ENCODE data around the gene ATG7. TPM values are rescaled to one million over a fixed set of nuclear protein-coding genes. Genes with fewer than 3 reads are reported as not detected.

The ATG7 gene
- total and polyA plus RNA-seq, 11 donors = 4.4 to 45.1 (median 14.4) TPM

DNA sequence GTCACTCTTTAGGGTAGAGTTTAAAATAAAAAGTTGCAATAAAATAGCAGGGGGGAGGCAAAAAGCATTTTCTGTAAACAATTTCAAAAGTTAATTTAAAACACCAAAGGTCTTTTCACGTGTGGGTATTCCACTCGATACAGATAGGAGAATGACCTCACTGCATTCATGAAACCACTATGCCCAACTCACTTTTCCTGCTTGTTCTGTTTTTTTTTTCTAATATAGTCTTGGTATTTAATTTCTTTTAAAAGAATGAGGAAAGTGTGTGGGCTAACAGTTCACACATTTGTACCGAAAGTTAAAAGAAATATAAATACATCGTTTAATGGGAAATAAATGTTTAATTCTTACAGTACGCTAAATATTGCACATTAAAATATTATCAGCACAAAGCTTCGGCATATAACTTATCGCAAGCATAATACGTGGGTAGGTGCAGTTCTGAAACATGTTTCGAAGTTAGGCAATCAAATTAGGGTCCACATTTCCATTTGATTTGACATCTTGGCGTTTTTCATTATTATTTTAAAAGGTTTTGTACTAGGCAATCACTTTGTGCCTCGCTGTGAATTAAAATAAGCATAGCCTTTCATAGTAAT is 330.1 kb downstream of the ATG7 start:
- H3K4me3 ChIP-seq = no peak overlapping the region
- peak overlapping the region in 11 of 12 donors; percentile 72 to 94 (median 81) for H3K27ac ChIP-seq
- WGBS, 4 donors = 68 to 73% (median 71%) methylated on average over 11 of the region's 11 CpGs
- H3K27me3 ChIP-seq = no peaks in the 10 kb centered on the region
- TF ChIP-seq POLR2A (IDR thresholded peaks at IDR 0.05) = no peak
- TF ChIP-seq, protein P1, sequence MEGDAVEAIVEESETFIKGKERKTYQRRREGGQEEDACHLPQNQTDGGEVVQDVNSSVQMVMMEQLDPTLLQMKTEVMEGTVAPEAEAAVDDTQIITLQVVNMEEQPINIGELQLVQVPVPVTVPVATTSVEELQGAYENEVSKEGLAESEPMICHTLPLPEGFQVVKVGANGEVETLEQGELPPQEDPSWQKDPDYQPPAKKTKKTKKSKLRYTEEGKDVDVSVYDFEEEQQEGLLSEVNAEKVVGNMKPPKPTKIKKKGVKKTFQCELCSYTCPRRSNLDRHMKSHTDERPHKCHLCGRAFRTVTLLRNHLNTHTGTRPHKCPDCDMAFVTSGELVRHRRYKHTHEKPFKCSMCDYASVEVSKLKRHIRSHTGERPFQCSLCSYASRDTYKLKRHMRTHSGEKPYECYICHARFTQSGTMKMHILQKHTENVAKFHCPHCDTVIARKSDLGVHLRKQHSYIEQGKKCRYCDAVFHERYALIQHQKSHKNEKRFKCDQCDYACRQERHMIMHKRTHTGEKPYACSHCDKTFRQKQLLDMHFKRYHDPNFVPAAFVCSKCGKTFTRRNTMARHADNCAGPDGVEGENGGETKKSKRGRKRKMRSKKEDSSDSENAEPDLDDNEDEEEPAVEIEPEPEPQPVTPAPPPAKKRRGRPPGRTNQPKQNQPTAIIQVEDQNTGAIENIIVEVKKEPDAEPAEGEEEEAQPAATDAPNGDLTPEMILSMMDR (IDR thresholded peaks at IDR 0.05) = no peak
- H3K36me3 ChIP-seq = peaks cover 0 to 22% (median 7%) of the 10 kb centered on the region in 9 donors
- no peaks in the 10 kb centered on the region for H3K9me3 ChIP-seq
- H3K4me1 ChIP-seq = peaks cover 0 to 88% (median 64%) of the 10 kb centered on the region in 12 donors
- intact Hi-C loops (cut with DNase I) = loop anchor here in 4 of 10 donors (5.0 kb wide), 3 partner anchors 35 to 40 kb away; partner anchors contain the start of gene VGLL4 (in 3 of the 4)
- no peak for DNase-seq
- ATAC-seq = no peak

DNA sequence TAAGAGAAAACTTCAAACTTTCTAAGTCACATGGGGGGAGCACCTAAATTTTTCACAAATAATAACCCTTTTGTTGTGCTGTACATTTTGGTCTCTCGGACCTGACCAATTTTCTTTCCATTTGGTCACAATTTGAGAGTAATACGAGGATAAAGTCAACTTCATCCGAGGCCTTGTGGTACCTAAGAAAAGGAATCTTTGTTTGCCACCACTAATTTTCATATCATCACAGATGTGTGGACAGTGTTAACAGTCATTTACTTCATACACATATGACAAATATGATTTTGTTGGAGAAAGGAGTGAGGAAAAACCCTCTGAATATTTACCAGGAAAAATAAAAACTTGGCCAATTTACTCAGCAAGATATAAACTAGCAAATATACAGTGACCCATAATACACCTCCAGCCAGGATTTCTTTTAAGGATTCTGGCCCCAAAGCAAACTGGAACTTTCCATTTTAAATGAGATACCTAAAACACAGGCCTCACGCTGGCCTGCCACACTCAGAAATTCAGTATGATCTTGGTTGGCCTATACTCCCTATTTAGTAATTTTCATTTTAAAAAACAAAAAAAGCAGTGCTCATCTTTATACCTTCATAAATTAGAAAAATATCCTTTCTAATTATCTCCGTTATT is 330.8 kb downstream of the ATG7 start:
- DNase-seq (no peak), ATAC-seq (no peak)
- TF ChIP-seq, protein P1 (IDR thresholded peaks at IDR 0.05) = no peak
- no peak for TF ChIP-seq POLR2A (IDR thresholded peaks at IDR 0.05)
- 72 to 83% (median 78%) methylated on average over 5 of the region's 5 CpGs for WGBS, 4 donors
- no peaks in the 10 kb centered on the region for H3K27me3 ChIP-seq
- intact Hi-C loops (cut with DNase I) = loop anchor here in 4 of 10 donors (5.0 kb wide), 3 partner anchors 34 to 39 kb away; partner anchors contain the start of gene VGLL4 (in 3 of the 4)
- no peak overlapping the region for H3K4me3 ChIP-seq
- H3K36me3 ChIP-seq = peaks cover 0 to 22% (median 7%) of the 10 kb centered on the region in 9 donors
- H3K9me3 ChIP-seq = no peaks in the 10 kb centered on the region
- peak overlapping the region; percentile 26 to 94 (median 80) for H3K27ac ChIP-seq
- H3K4me1 ChIP-seq = peaks cover 0 to 93% (median 70%) of the 10 kb centered on the region in 12 donors

DNA sequence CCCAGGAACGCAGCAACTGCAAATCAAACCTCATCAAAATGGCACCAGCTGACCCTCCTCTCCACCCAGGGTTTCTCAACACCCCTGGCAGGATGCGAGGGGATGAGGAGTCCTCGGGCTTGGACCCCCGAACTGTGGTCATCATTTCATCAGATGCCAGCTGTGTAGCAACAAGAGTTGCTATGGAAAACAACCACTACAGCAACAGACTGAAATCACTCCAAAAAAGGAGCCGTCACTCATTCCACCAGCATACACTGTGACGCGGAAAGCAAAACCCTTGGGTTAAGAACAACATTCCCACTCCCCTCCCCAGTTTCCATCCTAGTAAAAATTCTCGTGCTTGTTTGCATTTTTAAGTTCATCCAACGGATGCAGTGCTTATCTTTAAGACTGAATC is 331.4 kb downstream of the ATG7 start:
- Histone ChIP-seq H3K27me3 (no peaks in the 10 kb centered on the region), H3K9me3 (no peaks in the 10 kb centered on the region), H3K36me3 (peaks cover 0 to 22% (median 7%) of the 10 kb centered on the region in 9 donors), H3K4me3 (no peak overlapping the region), H3K27ac (peak overlapping the region; percentile 26 to 94 (median 80)), H3K4me1 (peaks cover 0 to 92% (median 73%) of the 10 kb centered on the region in 12 donors)
- peak in 3 of 5 donors; percentile 42 to 63 (median 43) for DNase-seq
- peak in 3 of 4 donors; percentile 30 to 43 (median 35) for ATAC-seq
- TF ChIP-seq, protein P1 (IDR thresholded peaks at IDR 0.05) = no peak
- TF ChIP-seq POLR2A (IDR thresholded peaks at IDR 0.05) = no peak
- intact Hi-C loops (cut with DNase I) = loop anchor here in 4 of 10 donors (5.0 kb wide), 3 partner anchors 34 to 39 kb away; partner anchors contain the start of gene VGLL4 (in 3 of the 4)
- WGBS, 4 donors = 55 to 67% (median 62%) methylated on average over 9 of the region's 9 CpGs

Data from heart left ventricle (tissue), 16 donors.